GM21786 (cell line): ENCODE results near the gene ZNF609.
A peak's percentile ranks its signal among the peaks of the same experiment; 100 is the strongest.
"Not testable (repeated sequence)": the region's sequence is repeated elsewhere in the genome, so short reads cannot be mapped to it uniquely, and the experiment has no call there.

Source experiments
- ATAC-seq: cut with Tn5 transposase; IDR thresholded peaks from one replicate; pipeline ENCODE4 v1.9.1; 2021; ENCODE audit not compliant: unreplicated experiment

The ZNF609 gene

GRCh38 chr15:64640146-64640871 is 179.9 kb downstream of the ZNF609 start:
- no peak for ATAC-seq

GRCh38 chr15:64642875-64643274 is 182.5 kb downstream of the ZNF609 start:
- ATAC-seq: no peak

- ATAC-seq: no peak
These were observed 183.3 kb downstream of the ZNF609 start for GRCh38 chr15:64643685-64644084.

GRCh38 chr15:64644811-64645210 is 184.4 kb downstream of the ZNF609 start:
- not testable (repeated sequence) for ATAC-seq

GRCh38 chr15:64645995-64646394 is 185.6 kb downstream of the ZNF609 start:
- ATAC-seq: no peak

GRCh38 chr15:64647367-64647766 is 187.0 kb downstream of the ZNF609 start:
- ATAC-seq: no peak

GRCh38 chr15:64650552-64650951 is 190.2 kb downstream of the ZNF609 start:
- no peak for ATAC-seq

GRCh38 chr15:64651601-64652191 is 191.3 kb downstream of the ZNF609 start:
- peak; percentile 84 for ATAC-seq

- ATAC-seq: no peak
These were observed 193.4 kb downstream of the ZNF609 start for GRCh38 chr15:64653757-64654156.

GRCh38 chr15:64656508-64656907 is 196.1 kb downstream of the ZNF609 start:
- no peak for ATAC-seq

GRCh38 chr15:64665179-64665578 is 204.8 kb downstream of the ZNF609 start:
- ATAC-seq: peak; percentile 58

- ATAC-seq: no peak
These were observed 207.4 kb downstream of the ZNF609 start for GRCh38 chr15:64667736-64668161.

GRCh38 chr15:64673866-64674265 is 213.5 kb downstream of the ZNF609 start:
- no peak for ATAC-seq

- ATAC-seq: no peak
These were observed 217.9 kb downstream of the ZNF609 start for GRCh38 chr15:64678126-64678819.

GRCh38 chr15:64680097-64680496 is 219.7 kb downstream of the ZNF609 start:
- ATAC-seq: no peak

GRCh38 chr15:64681424-64682024 is 221.1 kb downstream of the ZNF609 start:
- no peak for ATAC-seq

GRCh38 chr15:64682255-64682654 is 221.9 kb downstream of the ZNF609 start:
- ATAC-seq: no peak

- ATAC-seq: no peak
These were observed 223.0 kb downstream of the ZNF609 start for GRCh38 chr15:64683378-64683777.

GRCh38 chr15:64685230-64685888 is 225.0 kb downstream of the ZNF609 start:
- no peak for ATAC-seq

GRCh38 chr15:64686130-64686735 is 225.9 kb downstream of the ZNF609 start:
- ATAC-seq: no peak

GRCh38 chr15:64687172-64687571 is 226.8 kb downstream of the ZNF609 start:
- ATAC-seq: no peak
